Activated CD4-positive, alpha-beta memory T cell treated with anti-CD3 and anti-CD28 coated beads for 36 hours (primary cell): Measurements from ENCODE around the gene PNMA8C. TPM values are rescaled to one million over a fixed set of nuclear protein-coding genes. Genes with fewer than 3 reads are reported as not detected.
A peak's percentile ranks its signal among the peaks of the same experiment; 100 is the strongest.
"Not testable (repeated sequence)": the region's sequence is repeated elsewhere in the genome, so short reads cannot be mapped to it uniquely, and the experiment has no call there.

Experiments
- CTCF ChIA-PET: fragments of 350-600 bp; sonication (Branson Sonifier 250); formaldehyde crosslinking; loops from one replicate; lab custom pipeline; 2021; ENCODE audit warnings: antibody characterized with exemption, inconsistent platforms; lab: Charles Lee
- POLR2A ChIA-PET: fragments of 350-600 bp; sonication (Branson Sonifier 250); formaldehyde crosslinking; loops from one replicate; lab custom pipeline; 2021; ENCODE audit warnings: antibody characterized with exemption; lab: Charles Lee
- DNase-seq: peaks from one replicate; pipeline ENCODE4 v3.0.0-alpha.2; 2020
- H3K27ac Mint-ChIP-seq: one replicate; pipeline ENCODE4 v1.8.0; 2021; ENCODE audit warnings: mixed read lengths
- H3K27me3 Mint-ChIP-seq: one replicate; pipeline ENCODE4 v1.8.0; 2021; ENCODE audit warnings: mixed read lengths
- H3K36me3 Mint-ChIP-seq: one replicate; pipeline ENCODE4 v1.8.0; 2021; ENCODE audit warnings: mixed read lengths
- H3K4me1 Mint-ChIP-seq: one replicate; pipeline ENCODE4 v1.8.0; 2021; ENCODE audit warnings: low read depth, mixed read lengths
- H3K4me3 Mint-ChIP-seq: one replicate; pipeline ENCODE4 v1.8.0; 2021; ENCODE audit warnings: mild to moderate bottlenecking, mixed read lengths
- H3K9me3 Mint-ChIP-seq: one replicate; pipeline ENCODE4 v1.8.0; 2021; ENCODE audit warnings: mixed read lengths
- intact Hi-C: fragments of 100-400 bp; cut with micrococcal nuclease; formaldehyde crosslinking; loops from one replicate; pipeline ENCODE4 v1.15.1; 2023
- total RNA-seq, 2 experiments: library from RNA; stranded (reverse); gene quantifications; one replicate each; pipeline ENCODE4 v1.2.3, GENCODE V29; 2021

PNMA8C gene
- total RNA-seq, 2 experiments from 2014 or later, result not detected

- no peak for DNase-seq
- Mint-ChIP-seq H3K4me1 (no peaks in the 10 kb centered on the region), H3K27me3 (peaks cover 7% of the 10 kb centered on the region), H3K27ac (no peak overlapping the region), H3K36me3 (no peaks in the 10 kb centered on the region), H3K9me3 (no peaks in the 10 kb centered on the region), H3K4me3 (no peak overlapping the region)
- intact Hi-C loops, result no loop called here
- POLR2A ChIA-PET, result no interaction called here
- CTCF ChIA-PET, result interaction anchor here (0.6 kb wide), 1 partner anchor 39 kb away, joined by 3 read pairs; no protein-coding TSS in a partner anchor
Observed at GRCh38 chr19:46442808-46443450, 14.2 kb upstream of the PNMA8C start.

- H3K4me3 Mint-ChIP-seq, result no peak overlapping the region
- H3K4me1 Mint-ChIP-seq, result no peaks in the 10 kb centered on the region
- intact Hi-C loops, result no loop called here
- CTCF ChIA-PET, result no interaction called here
- H3K36me3 Mint-ChIP-seq, result no peaks in the 10 kb centered on the region
- no peak overlapping the region for H3K27ac Mint-ChIP-seq
- H3K9me3 Mint-ChIP-seq, result no peaks in the 10 kb centered on the region
- POLR2A ChIA-PET, result no interaction called here
- DNase-seq, result no peak
- peaks cover 4% of the 10 kb centered on the region for H3K27me3 Mint-ChIP-seq
Observed at GRCh38 chr19:46441866-46442265, 13.1 kb upstream of the PNMA8C start.

DNA sequence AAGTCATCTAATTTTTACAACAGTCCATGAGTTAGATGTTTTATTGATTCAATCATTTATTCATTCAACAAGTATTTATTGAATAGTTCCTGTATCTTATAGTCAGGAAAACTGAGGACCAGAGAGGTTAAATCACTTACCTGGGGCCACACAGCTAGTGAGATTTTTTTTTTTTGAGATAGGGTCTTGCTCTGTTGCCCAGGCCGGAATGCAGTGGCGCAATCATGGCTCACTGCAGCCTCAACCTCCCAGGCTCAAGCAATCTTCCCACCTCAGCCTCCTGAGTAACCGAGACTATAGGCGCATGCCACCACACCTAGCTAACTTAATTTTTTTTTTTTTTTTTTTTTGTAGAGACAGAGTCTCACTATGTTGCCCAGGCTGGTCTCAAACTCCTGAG, 7.0 kb upstream of the PNMA8C start:
- H3K9me3 Mint-ChIP-seq, H3K4me3 Mint-ChIP-seq, POLR2A ChIA-PET, H3K4me1 Mint-ChIP-seq, DNase-seq, intact Hi-C loops, H3K36me3 Mint-ChIP-seq, CTCF ChIA-PET, H3K27ac Mint-ChIP-seq: not testable (repeated sequence)
- H3K27me3 Mint-ChIP-seq, result peaks cover 25% of the 10 kb centered on the region

DNA sequence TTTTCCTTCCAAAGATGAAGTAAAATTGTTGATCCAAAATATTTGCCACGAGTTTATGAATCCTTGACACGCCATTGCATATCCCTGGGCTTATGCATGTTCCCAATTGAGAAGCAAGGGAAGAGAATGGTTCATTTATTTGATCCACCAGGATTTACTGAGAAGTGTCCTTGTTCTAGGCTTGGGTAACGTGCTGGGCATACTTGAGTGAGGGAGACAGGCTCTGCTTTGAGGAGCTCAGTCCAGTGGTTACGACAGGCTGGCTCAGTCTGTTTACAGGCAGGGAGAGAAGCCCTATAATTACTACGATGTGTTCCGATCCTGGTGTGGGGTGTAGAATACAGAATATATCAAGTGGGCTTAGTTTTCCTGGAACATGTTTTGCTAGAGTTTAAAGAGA, 6.3 kb upstream of the PNMA8C start:
- H3K36me3 Mint-ChIP-seq, result no peaks in the 10 kb centered on the region
- no peak overlapping the region for H3K27ac Mint-ChIP-seq
- DNase-seq, result no peak
- ChIA-PET POLR2A (no interaction called here), CTCF (no interaction called here)
- H3K4me1 Mint-ChIP-seq, result no peaks in the 10 kb centered on the region
- intact Hi-C loops, result no loop called here
- no peak overlapping the region for H3K4me3 Mint-ChIP-seq
- peaks cover 28% of the 10 kb centered on the region for H3K27me3 Mint-ChIP-seq
- H3K9me3 Mint-ChIP-seq, result no peaks in the 10 kb centered on the region

- DNase-seq, H3K4me1 Mint-ChIP-seq, H3K36me3 Mint-ChIP-seq, H3K9me3 Mint-ChIP-seq, H3K4me3 Mint-ChIP-seq, intact Hi-C loops, H3K27ac Mint-ChIP-seq, POLR2A ChIA-PET: not testable (repeated sequence)
- CTCF ChIA-PET, result interaction anchor here (1.1 kb wide), 1 partner anchor 24 kb away, joined by 3 read pairs; no protein-coding TSS in a partner anchor
- H3K27me3 Mint-ChIP-seq, result peaks cover 39% of the 10 kb centered on the region
Observed at GRCh38 chr19:46433470-46433869, 4.7 kb upstream of the PNMA8C start.

DNA sequence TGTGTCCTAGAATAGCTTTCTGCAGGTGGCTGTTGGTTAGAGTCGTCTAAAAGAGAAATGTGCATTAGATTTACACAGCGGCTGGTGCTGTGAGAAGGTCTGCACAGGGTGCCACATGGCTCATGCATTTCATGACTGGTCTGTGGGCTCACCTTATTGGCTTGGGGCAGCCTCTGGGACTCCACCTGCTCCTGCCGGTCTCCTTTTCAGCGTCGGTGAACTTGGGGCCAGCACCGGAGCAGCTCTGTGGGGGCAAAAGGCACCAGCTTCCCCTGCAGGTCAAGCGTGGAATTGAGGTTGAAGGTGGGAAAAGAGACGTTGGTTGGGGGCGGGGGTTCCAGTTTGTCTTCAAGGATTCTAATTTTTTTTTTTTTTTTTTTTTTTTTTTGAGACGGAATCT, 3.1 kb upstream of the PNMA8C start:
- POLR2A ChIA-PET, result no interaction called here
- DNase-seq, result no peak
- Mint-ChIP-seq H3K27ac (no peak overlapping the region), H3K4me1 (peaks cover 25% of the 10 kb centered on the region), H3K36me3 (no peaks in the 10 kb centered on the region), H3K9me3 (no peaks in the 10 kb centered on the region), H3K4me3 (no peak overlapping the region), H3K27me3 (peaks cover 55% of the 10 kb centered on the region)
- CTCF ChIA-PET, result interaction anchor here (0.6 to 1.0 kb wide), 3 partner anchors 27 to 36 kb away, joined by 3 read pairs; no protein-coding TSS in a partner anchor
- intact Hi-C loops, result no loop called here

DNA sequence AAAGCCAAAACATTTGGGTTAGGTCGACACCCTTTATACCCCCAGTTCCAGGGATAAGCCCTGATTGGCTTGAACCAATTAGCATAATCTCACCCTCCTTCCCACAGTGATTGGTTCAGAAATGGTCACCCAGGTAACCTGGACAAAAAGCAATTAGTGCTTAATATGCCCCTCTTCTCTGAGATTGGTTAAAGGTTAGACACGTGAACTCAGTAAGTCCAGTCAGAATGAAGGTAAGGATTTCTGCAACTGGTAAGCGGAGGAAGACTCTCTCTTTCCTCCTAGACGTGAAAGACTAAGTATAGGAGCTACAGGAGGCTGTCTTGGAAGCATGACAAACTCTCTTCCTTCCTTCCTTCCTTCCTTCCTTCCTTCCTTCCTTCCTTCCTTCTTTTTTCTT, 1.3 kb upstream of the PNMA8C start:
- Mint-ChIP-seq H3K4me3 (no peak overlapping the region), H3K9me3 (no peaks in the 10 kb centered on the region), H3K4me1 (peaks cover 33% of the 10 kb centered on the region), H3K27ac (no peak overlapping the region), H3K36me3 (no peaks in the 10 kb centered on the region), H3K27me3 (peaks cover 64% of the 10 kb centered on the region)
- no peak for DNase-seq
- intact Hi-C loops, result no loop called here
- POLR2A ChIA-PET, result no interaction called here
- CTCF ChIA-PET, result interaction anchor here (0.9 kb wide), 1 partner anchor 27 kb away, joined by 3 read pairs; no protein-coding TSS in a partner anchor

DNA sequence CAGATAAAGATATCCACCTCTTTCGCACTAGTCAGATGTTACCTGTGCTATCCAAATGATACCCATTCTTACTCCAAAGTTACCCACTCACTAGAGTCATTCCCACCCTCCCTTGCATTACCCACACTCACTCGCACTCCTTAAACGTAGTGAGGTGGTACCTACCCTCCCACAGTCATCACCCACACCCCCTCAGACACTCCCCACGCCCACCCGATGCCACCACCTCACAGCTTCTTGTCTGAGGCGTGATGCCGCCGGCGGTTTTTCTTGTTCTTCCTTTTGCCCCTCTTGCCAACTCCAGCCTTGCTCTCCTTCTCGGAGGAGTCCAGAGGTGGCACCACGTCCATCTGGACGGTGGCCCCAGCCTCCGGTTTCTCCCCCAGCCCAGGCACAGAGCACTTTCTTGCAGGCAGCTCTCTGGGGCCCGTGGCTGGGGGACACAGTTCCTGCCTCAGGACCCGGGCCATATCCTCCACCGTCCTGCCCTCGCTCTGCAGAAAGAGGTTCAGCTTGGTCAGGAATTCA, 1.2 kb downstream of the PNMA8C start:
- Mint-ChIP-seq H3K27me3 (peaks cover 68% of the 10 kb centered on the region), H3K4me1 (peaks cover 33% of the 10 kb centered on the region), H3K36me3 (no peaks in the 10 kb centered on the region), H3K4me3 (no peak overlapping the region), H3K27ac (no peak overlapping the region), H3K9me3 (no peaks in the 10 kb centered on the region)
- DNase-seq, result no peak
- ChIA-PET POLR2A (interaction anchor here (0.9 kb wide), 1 partner anchor 39 kb away, joined by 4 read pairs; no protein-coding TSS in a partner anchor), CTCF (no interaction called here)
- intact Hi-C loops, result no loop called here

GRCh38 chr19:46426506-46427162, 2.1 kb downstream of the PNMA8C start:
- intact Hi-C loops, result no loop called here
- H3K4me3 Mint-ChIP-seq, result peak overlapping the region; percentile 60
- no peak overlapping the region for H3K27ac Mint-ChIP-seq
- CTCF ChIA-PET, result interaction anchor here (0.9 kb wide), 1 partner anchor 40 kb away, joined by 3 read pairs; no protein-coding TSS in a partner anchor
- no peaks in the 10 kb centered on the region for H3K9me3 Mint-ChIP-seq
- H3K36me3 Mint-ChIP-seq, result no peaks in the 10 kb centered on the region
- peaks cover 33% of the 10 kb centered on the region for H3K4me1 Mint-ChIP-seq
- POLR2A ChIA-PET, result no interaction called here
- peaks cover 66% of the 10 kb centered on the region for H3K27me3 Mint-ChIP-seq
- DNase-seq, result peak; percentile 56

DNA sequence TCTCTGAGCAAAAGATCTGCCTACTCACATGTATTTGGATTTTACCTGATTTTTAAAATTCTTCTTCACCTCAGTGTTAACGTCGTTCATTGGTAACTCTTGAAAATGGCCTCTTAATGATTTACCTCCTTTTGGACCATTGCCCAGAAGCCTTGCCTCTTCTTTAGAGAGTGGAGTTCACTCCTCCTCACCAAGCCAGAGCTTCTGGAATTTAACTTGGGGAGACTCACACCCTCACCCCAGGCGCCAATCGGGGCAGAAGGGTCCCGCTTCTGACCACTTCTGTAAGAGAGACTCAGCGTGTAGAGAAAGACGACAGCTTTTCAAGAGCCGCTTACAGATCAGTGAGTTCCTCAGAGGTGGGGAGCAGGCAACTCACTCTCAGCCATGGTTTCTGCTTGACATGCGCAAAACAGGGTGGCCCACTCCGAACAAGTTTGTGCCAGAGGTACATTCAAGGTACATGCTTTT, 2.7 kb downstream of the PNMA8C start:
- no peak overlapping the region for H3K27ac Mint-ChIP-seq

GRCh38 chr19:46423188-46423587, 5.5 kb downstream of the PNMA8C start:
- Mint-ChIP-seq H3K4me3 (no peak overlapping the region), H3K36me3 (no peaks in the 10 kb centered on the region), H3K27me3 (peaks cover 49% of the 10 kb centered on the region), H3K27ac (no peak overlapping the region), H3K9me3 (no peaks in the 10 kb centered on the region), H3K4me1 (peaks cover 22% of the 10 kb centered on the region)
- no peak for DNase-seq
- intact Hi-C loops, result no loop called here
- POLR2A ChIA-PET, result no interaction called here
- CTCF ChIA-PET, result no interaction called here

More for the DNA sequence above, 2.7 kb downstream of the PNMA8C start:
- POLR2A ChIA-PET, result no interaction called here
- no peak for DNase-seq
- Mint-ChIP-seq H3K4me1 (peaks cover 33% of the 10 kb centered on the region), H3K4me3 (peak overlapping the region; percentile 60), H3K9me3 (no peaks in the 10 kb centered on the region), H3K27me3 (peaks cover 63% of the 10 kb centered on the region), H3K36me3 (no peaks in the 10 kb centered on the region)
- intact Hi-C loops, result no loop called here
- CTCF ChIA-PET, result interaction anchor here (1.9 kb wide), 1 partner anchor 30 kb away, joined by 6 read pairs; no protein-coding TSS in a partner anchor

- H3K27me3 Mint-ChIP-seq, result peaks cover 45% of the 10 kb centered on the region
- H3K36me3 Mint-ChIP-seq, result no peaks in the 10 kb centered on the region
- no peak overlapping the region for H3K4me3 Mint-ChIP-seq
- H3K27ac Mint-ChIP-seq, result no peak overlapping the region
- H3K4me1 Mint-ChIP-seq, result peaks cover 13% of the 10 kb centered on the region
- POLR2A ChIA-PET, result no interaction called here
- CTCF ChIA-PET, result no interaction called here
- no peak for DNase-seq
- intact Hi-C loops, result no loop called here
- no peaks in the 10 kb centered on the region for H3K9me3 Mint-ChIP-seq
Observed at GRCh38 chr19:46422344-46422743, 6.4 kb downstream of the PNMA8C start.
